Measurements from ENCODE around the gene RPL7A. TPM values are rescaled to one million over a fixed set of nuclear protein-coding genes. Genes with fewer than 3 reads are reported as not detected.

Gene RPL7A
- total RNA-seq, 3 donors from 2014 or later = 2,020 to 2,813 (median 2,212) TPM

DNA sequence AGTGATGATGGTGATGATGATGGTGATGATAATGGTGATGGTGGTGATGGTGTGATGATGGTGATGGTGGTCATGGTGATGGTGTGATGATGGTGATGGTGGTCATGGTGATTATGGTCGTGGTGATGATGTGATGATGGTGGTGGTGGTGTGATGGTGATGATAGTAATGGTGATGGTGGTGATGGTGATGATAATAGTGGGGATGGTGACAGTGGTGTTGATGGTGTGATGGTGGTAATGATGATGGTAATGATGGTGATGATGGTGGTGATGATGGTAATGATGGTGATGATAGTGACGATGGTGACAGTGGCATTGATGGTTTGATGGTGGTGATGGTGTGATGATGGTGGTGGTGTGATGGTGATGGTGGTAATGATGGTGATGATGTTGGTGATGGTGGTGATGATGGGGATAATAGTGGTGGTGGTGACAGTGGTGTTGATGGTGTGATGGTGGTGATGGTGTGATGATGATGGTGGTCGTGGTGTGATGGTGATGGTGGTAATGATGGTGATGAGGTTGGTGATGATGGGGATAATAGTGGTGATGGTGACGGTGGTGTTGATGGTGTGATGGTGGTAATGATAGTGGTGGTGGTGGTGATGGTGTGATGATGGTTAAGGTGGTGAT is 34.6 kb downstream of the RPL7A start:
- Histone ChIP-seq H3K27ac (no peak overlapping the region), H3K27me3 (no peaks in the 10 kb centered on the region), H3K4me1 (no peaks in the 10 kb centered on the region), H3K36me3 (no peaks in the 10 kb centered on the region), H3K9me3 (no peaks in the 10 kb centered on the region), H3K4me3 (no peak overlapping the region)
- DNase-seq (ENCODE audit: low spot score in 2 of 2) = no peak
- TF ChIP-seq POLR2A (IDR thresholded peaks at IDR 0.05) (no peak), CTCF (IDR thresholded peaks at IDR 0.05) (no peak), POLR2AphosphoS5 (IDR thresholded peaks at IDR 0.05) (no peak)
- intact Hi-C loops (cut with DNase I; ENCODE audit: low total_unique reads) = no loop called here

DNA sequence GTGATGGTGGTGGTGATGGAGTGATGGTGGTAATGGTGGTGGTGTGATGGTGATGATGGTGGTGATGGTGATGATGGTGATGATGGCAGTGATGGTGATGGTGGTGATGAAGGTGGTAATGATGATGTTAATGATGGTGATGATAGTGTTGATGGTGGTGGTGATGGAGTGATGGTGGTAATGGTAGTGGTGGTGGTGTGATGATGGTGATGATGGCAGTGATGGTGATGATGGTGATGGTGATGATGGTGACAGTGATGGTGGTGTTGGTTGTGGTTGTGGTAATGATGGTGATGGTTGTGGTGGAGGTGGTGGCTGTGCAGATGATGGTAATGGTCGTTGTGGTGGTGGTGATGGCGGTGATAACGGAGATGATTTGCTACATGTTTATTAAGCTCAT is 35.4 kb downstream of the RPL7A start:
- Histone ChIP-seq H3K9me3 (no peaks in the 10 kb centered on the region), H3K36me3 (no peaks in the 10 kb centered on the region), H3K4me1 (no peaks in the 10 kb centered on the region), H3K4me3 (no peak overlapping the region), H3K27ac (no peak overlapping the region), H3K27me3 (no peaks in the 10 kb centered on the region)
- intact Hi-C loops (cut with DNase I; ENCODE audit: low total_unique reads) = no loop called here
- no peak for DNase-seq (ENCODE audit: low spot score in 2 of 2)
- TF ChIP-seq CTCF (IDR thresholded peaks at IDR 0.05) (no peak), POLR2AphosphoS5 (IDR thresholded peaks at IDR 0.05) (no peak), POLR2A (IDR thresholded peaks at IDR 0.05) (no peak)

DNA sequence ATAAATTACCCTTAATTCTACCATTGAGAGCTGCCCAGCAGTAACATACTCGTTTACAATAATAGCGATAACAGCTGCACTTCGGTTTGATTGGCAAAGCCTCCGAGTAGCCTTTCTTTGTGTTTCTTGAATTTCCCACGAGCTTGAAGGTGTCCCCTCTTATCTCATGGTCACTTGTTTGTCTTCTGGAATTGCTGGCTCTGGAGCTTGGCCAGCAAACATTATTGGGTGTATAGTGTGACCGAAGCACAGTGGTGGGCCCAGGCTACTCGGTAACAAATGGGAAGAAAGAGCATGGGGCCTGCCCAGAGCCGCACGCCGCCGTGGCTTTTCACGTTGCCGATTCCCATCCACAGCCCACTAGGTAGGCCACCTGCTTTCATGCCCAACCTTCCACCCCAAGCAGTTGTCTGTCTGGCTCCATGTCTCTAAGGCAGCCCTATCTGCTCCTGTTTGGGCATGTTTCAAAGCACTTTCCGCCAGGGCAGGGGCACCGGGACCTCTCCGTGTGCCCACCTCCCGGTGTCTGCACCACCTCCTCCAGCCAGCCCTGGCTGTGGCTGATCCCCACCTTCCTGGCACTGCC is 36.8 kb downstream of the RPL7A start:
- TF ChIP-seq POLR2AphosphoS5 (IDR thresholded peaks at IDR 0.05) (no peak), CTCF (IDR thresholded peaks at IDR 0.05) (no peak), POLR2A (IDR thresholded peaks at IDR 0.05) (no peak)
- intact Hi-C loops (cut with DNase I; ENCODE audit: low total_unique reads) = no loop called here
- Histone ChIP-seq H3K4me1 (no peaks in the 10 kb centered on the region), H3K36me3 (no peaks in the 10 kb centered on the region), H3K9me3 (no peaks in the 10 kb centered on the region), H3K27ac (no peak overlapping the region), H3K27me3 (no peaks in the 10 kb centered on the region), H3K4me3 (no peak overlapping the region)
- DNase-seq (ENCODE audit: low spot score in 2 of 2) = no peak

GRCh38 chr9:133385452-133385851 is 37.4 kb downstream of the RPL7A start:
- Histone ChIP-seq H3K4me1 (no peaks in the 10 kb centered on the region), H3K27me3 (no peaks in the 10 kb centered on the region), H3K36me3 (no peaks in the 10 kb centered on the region), H3K27ac (no peak overlapping the region), H3K4me3 (no peak overlapping the region), H3K9me3 (no peaks in the 10 kb centered on the region)
- no peak for DNase-seq (ENCODE audit: low spot score in 2 of 2)
- TF ChIP-seq POLR2A (IDR thresholded peaks at IDR 0.05) = no peak
- no peak for TF ChIP-seq POLR2AphosphoS5 (IDR thresholded peaks at IDR 0.05)
- no peak for TF ChIP-seq CTCF (IDR thresholded peaks at IDR 0.05)
- intact Hi-C loops (cut with DNase I; ENCODE audit: low total_unique reads) = no loop called here

GRCh38 chr9:133386338-133386737 is 38.3 kb downstream of the RPL7A start:
- DNase-seq (ENCODE audit: low spot score in 2 of 2) = no peak
- Histone ChIP-seq H3K9me3 (no peaks in the 10 kb centered on the region), H3K27ac (no peak overlapping the region), H3K4me3 (no peak overlapping the region), H3K27me3 (no peaks in the 10 kb centered on the region), H3K36me3 (no peaks in the 10 kb centered on the region), H3K4me1 (no peaks in the 10 kb centered on the region)
- no peak for TF ChIP-seq POLR2AphosphoS5 (IDR thresholded peaks at IDR 0.05)
- no peak for TF ChIP-seq POLR2A (IDR thresholded peaks at IDR 0.05)
- TF ChIP-seq CTCF (IDR thresholded peaks at IDR 0.05) = no peak
- intact Hi-C loops (cut with DNase I; ENCODE audit: low total_unique reads) = no loop called here
